ENCODE data around the gene AHCYL1.

GRCh38 chr1:110011527-110012041 lies 27.0 kb downstream of the AHCYL1 start:
- TF ChIP-seq, protein P1, sequence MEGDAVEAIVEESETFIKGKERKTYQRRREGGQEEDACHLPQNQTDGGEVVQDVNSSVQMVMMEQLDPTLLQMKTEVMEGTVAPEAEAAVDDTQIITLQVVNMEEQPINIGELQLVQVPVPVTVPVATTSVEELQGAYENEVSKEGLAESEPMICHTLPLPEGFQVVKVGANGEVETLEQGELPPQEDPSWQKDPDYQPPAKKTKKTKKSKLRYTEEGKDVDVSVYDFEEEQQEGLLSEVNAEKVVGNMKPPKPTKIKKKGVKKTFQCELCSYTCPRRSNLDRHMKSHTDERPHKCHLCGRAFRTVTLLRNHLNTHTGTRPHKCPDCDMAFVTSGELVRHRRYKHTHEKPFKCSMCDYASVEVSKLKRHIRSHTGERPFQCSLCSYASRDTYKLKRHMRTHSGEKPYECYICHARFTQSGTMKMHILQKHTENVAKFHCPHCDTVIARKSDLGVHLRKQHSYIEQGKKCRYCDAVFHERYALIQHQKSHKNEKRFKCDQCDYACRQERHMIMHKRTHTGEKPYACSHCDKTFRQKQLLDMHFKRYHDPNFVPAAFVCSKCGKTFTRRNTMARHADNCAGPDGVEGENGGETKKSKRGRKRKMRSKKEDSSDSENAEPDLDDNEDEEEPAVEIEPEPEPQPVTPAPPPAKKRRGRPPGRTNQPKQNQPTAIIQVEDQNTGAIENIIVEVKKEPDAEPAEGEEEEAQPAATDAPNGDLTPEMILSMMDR (IDR thresholded peaks at IDR 0.05 in 2 of 3, conservative IDR thresholded peaks at IDR 0.05 in 1 of 3; ENCODE audit: control insufficient read depth in 2 of 3, extremely low read depth in 1 of 3, insufficient read depth in 1 of 3, low read depth in 3 of 3, low read length in 3 of 3), result peak; percentile 68 to 89 (median 74)
- TF ChIP-seq CEBPB (IDR thresholded peaks at IDR 0.05; ENCODE audit: borderline replicate concordance in 1 of 2, low read depth in 2 of 2, low read length in 2 of 2) (no peak), POLR2A (IDR thresholded peaks at IDR 0.05; ENCODE audit: low read depth, low read length) (no peak), JUNB (IDR thresholded peaks at IDR 0.05) (no peak)

Data from GM12878 (cell line).